ENCODE measurements around the gene DGKB.

The DGKB gene

GRCh38 chr7:14104861-14105260 is 797.7 kb downstream of the DGKB start:
- no peaks in the 10 kb centered on the region for H3K9me2 ChIP-seq (replicated peaks; ENCODE audit: insufficient read depth, low read length)
- no peaks in the 10 kb centered on the region for H3K79me2 ChIP-seq (ENCODE audit: low read length)
- no peak overlapping the region for H3K4me3 ChIP-seq (ENCODE audit: low read length)
- H3F3A ChIP-seq (ENCODE audit: insufficient read depth, low read length), result no peaks in the 10 kb centered on the region
- DNase-seq, result no peak
- no peaks in the 10 kb centered on the region for H3K9me3 ChIP-seq (replicated peaks; ENCODE audit: insufficient read depth, low read length)
- H3K27me3 ChIP-seq (replicated peaks; ENCODE audit: insufficient read depth, low read length), result no peaks in the 10 kb centered on the region
- TF ChIP-seq CTCF (IDR thresholded peaks at IDR 0.05; ENCODE audit: low read length) (no peak), EZH2 (optimal IDR thresholded peaks at IDR 0.05; ENCODE audit: low read depth, low read length) (no peak), EZH2phosphoT487 (IDR thresholded peaks at IDR 0.05; ENCODE audit: low read length) (no peak)
- H3K4me1 ChIP-seq (ENCODE audit: low read length), result no peaks in the 10 kb centered on the region
- no peaks in the 10 kb centered on the region for H4K20me1 ChIP-seq (ENCODE audit: insufficient read depth, low read length)
- H2AFZ ChIP-seq (ENCODE audit: low read length), result no peak overlapping the region
- no peak overlapping the region for H3K4me2 ChIP-seq (ENCODE audit: low read depth, low read length)
- H3K36me3 ChIP-seq (replicated peaks; ENCODE audit: insufficient read depth, low read length), result no peaks in the 10 kb centered on the region
- no peak overlapping the region for H3K9ac ChIP-seq (ENCODE audit: low read length)
- no peak overlapping the region for H3K27ac ChIP-seq (ENCODE audit: low read length)

GRCh38 chr7:14096159-14096558 is 806.4 kb downstream of the DGKB start:
- Histone ChIP-seq H3K4me2 (ENCODE audit: low read depth, low read length) (no peak overlapping the region), H4K20me1 (ENCODE audit: insufficient read depth, low read length) (no peaks in the 10 kb centered on the region)

GRCh38 chr7:14095233-14095950 is 807.2 kb downstream of the DGKB start:
- Histone ChIP-seq H3F3A (ENCODE audit: insufficient read depth, low read length) (no peaks in the 10 kb centered on the region), H3K36me3 (replicated peaks; ENCODE audit: insufficient read depth, low read length) (no peaks in the 10 kb centered on the region), H3K27me3 (replicated peaks; ENCODE audit: insufficient read depth, low read length) (no peaks in the 10 kb centered on the region), H3K27ac (ENCODE audit: low read length) (no peak overlapping the region), H3K4me2 (ENCODE audit: low read depth, low read length) (no peak overlapping the region), H3K9me3 (replicated peaks; ENCODE audit: insufficient read depth, low read length) (no peaks in the 10 kb centered on the region), H3K9ac (ENCODE audit: low read length) (no peak overlapping the region), H3K9me2 (replicated peaks; ENCODE audit: insufficient read depth, low read length) (no peaks in the 10 kb centered on the region), H2AFZ (ENCODE audit: low read length) (no peak overlapping the region), H4K20me1 (ENCODE audit: insufficient read depth, low read length) (no peaks in the 10 kb centered on the region), H3K4me3 (ENCODE audit: low read length) (no peak overlapping the region), H3K79me2 (ENCODE audit: low read length) (no peaks in the 10 kb centered on the region), H3K4me1 (ENCODE audit: low read length) (no peaks in the 10 kb centered on the region)
- DNase-seq, result no peak
- TF ChIP-seq CTCF (IDR thresholded peaks at IDR 0.05; ENCODE audit: low read length) (no peak), EZH2 (optimal IDR thresholded peaks at IDR 0.05; ENCODE audit: low read depth, low read length) (no peak), EZH2phosphoT487 (IDR thresholded peaks at IDR 0.05; ENCODE audit: low read length) (no peak)

More at GRCh38 chr7:14096159-14096558, 806.4 kb downstream of the DGKB start:
- Histone ChIP-seq H3K4me1 (ENCODE audit: low read length) (no peaks in the 10 kb centered on the region), H3K79me2 (ENCODE audit: low read length) (no peaks in the 10 kb centered on the region), H3K9me2 (replicated peaks; ENCODE audit: insufficient read depth, low read length) (no peaks in the 10 kb centered on the region), H3K27me3 (replicated peaks; ENCODE audit: insufficient read depth, low read length) (no peaks in the 10 kb centered on the region), H3K9me3 (replicated peaks; ENCODE audit: insufficient read depth, low read length) (no peaks in the 10 kb centered on the region), H3F3A (ENCODE audit: insufficient read depth, low read length) (no peaks in the 10 kb centered on the region), H3K9ac (ENCODE audit: low read length) (no peak overlapping the region), H3K36me3 (replicated peaks; ENCODE audit: insufficient read depth, low read length) (no peaks in the 10 kb centered on the region), H3K27ac (ENCODE audit: low read length) (no peak overlapping the region), H2AFZ (ENCODE audit: low read length) (no peak overlapping the region), H3K4me3 (ENCODE audit: low read length) (no peak overlapping the region)
- no peak for DNase-seq
- TF ChIP-seq CTCF (IDR thresholded peaks at IDR 0.05; ENCODE audit: low read length) (no peak), EZH2 (optimal IDR thresholded peaks at IDR 0.05; ENCODE audit: low read depth, low read length) (no peak)

Measured in MM.1S (cell line).